Left renal cortex interstitium (tissue), 4 donors: ENCODE results near the gene PIH1D2. TPM values are rescaled to one million over a fixed set of nuclear protein-coding genes. Genes with fewer than 3 reads are reported as not detected.
"Not testable (repeated sequence)": the region's sequence is repeated elsewhere in the genome, so short reads cannot be mapped to it uniquely, and the experiment has no call there.

ENCODE experiments used
- DNase-seq, 4 donors: peaks; one replicate each; pipeline ENCODE4 v3.0.0-alpha.2; 2013; ENCODE audit warnings: low read depth in 4 of 4, low spot score in 2 of 4, missing footprints in 1 of 4
- polyA plus RNA-seq, 4 donors: library from polyadenylated mRNA; unstranded; fragments of 120-200 nt; gene quantifications; one replicate each; pipeline ENCODE4 v1.2.1, GENCODE V29; 2013; ENCODE audit not compliant: insufficient read length in 4 of 4

Gene PIH1D2
- 10 to 100 TPM in 3 of 4 donors, 1 to 10 TPM in 1; 7.6 to 13.7 (median 11.0) TPM for polyA plus RNA-seq

GRCh38 chr11:112073941-112074811 is at the start of gene PIH1D2, which contains the start of gene NKAPD1:
Gene PIH1D2, minus strand, starts transcription at chr11:112074017. Its CDS starts 843 bp downstream, at chr11:112073174.
Gene NKAPD1, plus strand, starts transcription at chr11:112074299. Its CDS starts 1,276 bp downstream, at chr11:112075575.
- peak; percentile 77 to 91 (median 82) for DNase-seq

GRCh38 chr11:112123129-112123528 is 49.3 kb upstream of the PIH1D2 start:
- DNase-seq, result no peak

- DNase-seq, result no peak
Observed at GRCh38 chr11:112121981-112122615, 48.3 kb upstream of the PIH1D2 start.

GRCh38 chr11:112118176-112118575 is 44.4 kb upstream of the PIH1D2 start:
- DNase-seq, result no peak

- DNase-seq, result no peak
Observed at GRCh38 chr11:112115386-112115785, 41.6 kb upstream of the PIH1D2 start.

- no peak for DNase-seq
Observed at GRCh38 chr11:112114460-112114859, 40.6 kb upstream of the PIH1D2 start.

GRCh38 chr11:112113539-112114457 is 40.0 kb upstream of the PIH1D2 start:
- peak in 2 of 4 donors; percentile 13 to 29 for DNase-seq

- no peak for DNase-seq
Observed at GRCh38 chr11:112106070-112106469, 32.3 kb upstream of the PIH1D2 start.

GRCh38 chr11:112103446-112103845 is 29.6 kb upstream of the PIH1D2 start:
- DNase-seq, result no peak

GRCh38 chr11:112100462-112100861 is 26.6 kb upstream of the PIH1D2 start:
- DNase-seq, result no peak

- no peak for DNase-seq
Observed at GRCh38 chr11:112097734-112098528, 24.1 kb upstream of the PIH1D2 start.

GRCh38 chr11:112096194-112096593 is 22.4 kb upstream of the PIH1D2 start:
- no peak for DNase-seq

GRCh38 chr11:112095302-112095701 is 21.5 kb upstream of the PIH1D2 start:
- DNase-seq, result not testable (repeated sequence)

GRCh38 chr11:112087212-112087611 is 13.4 kb upstream of the PIH1D2 start:
- DNase-seq, result no peak

- DNase-seq, result peak; percentile 87 to 98 (median 96)
Observed at GRCh38 chr11:112086422-112087191, 12.8 kb upstream of the PIH1D2 start, which contains the start of the genes SDHD and TIMM8B. Gene SDHD, plus strand, starts transcription at chr11:112086873. Its CDS starts 35 bp downstream, at chr11:112086908. Gene TIMM8B, minus strand, starts transcription at chr11:112086756. Its CDS starts 33 bp downstream, at chr11:112086723.

GRCh38 chr11:112085822-112086421 is 12.1 kb upstream of the PIH1D2 start:
- peak in 3 of 4 donors; percentile 8 to 9 (median 9) for DNase-seq

- DNase-seq, result no peak
Observed at GRCh38 chr11:112082729-112083128, 8.9 kb upstream of the PIH1D2 start.

- no peak for DNase-seq
Observed at GRCh38 chr11:112062923-112063322, 10.9 kb downstream of the PIH1D2 start.
